Occipital lobe (tissue), 2 donors: ENCODE data around the gene TBL1X. TPM values are rescaled to one million over a fixed set of nuclear protein-coding genes. Genes with fewer than 3 reads are reported as not detected.
A peak's percentile ranks its signal among the peaks of the same experiment; 100 is the strongest.
"Not testable (repeated sequence)": the region's sequence is repeated elsewhere in the genome, so short reads cannot be mapped to it uniquely, and the experiment has no call there.

Experiments used
- DNase-seq: peaks from one replicate; lab custom pipeline; 2025; lab: John Stamatoyannopoulos, UW
- total RNA-seq: library from RNA; depleted of rRNA; stranded (reverse); fragments of >200 nt; gene quantifications from one replicate; pipeline ENCODE4 v1.2.3, GENCODE V29; 2014

Gene TBL1X
- total RNA-seq, 1 donor from 2014 or later: 2.8 TPM

GRCh38 chrX:9458516-9459078 is 6.3 kb upstream of the TBL1X start:
- DNase-seq: no peak

- no peak for DNase-seq
Measured at GRCh38 chrX:9459186-9459748, 5.6 kb upstream of the TBL1X start.

GRCh38 chrX:9461087-9461486 is 3.8 kb upstream of the TBL1X start:
- no peak for DNase-seq

- no peak for DNase-seq
Measured at GRCh38 chrX:9462456-9462855, 2.4 kb upstream of the TBL1X start.

- DNase-seq: peak; percentile 1
Measured at GRCh38 chrX:9465380-9466123, 694 bp downstream of the TBL1X start.

GRCh38 chrX:9466124-9466495 is 1.3 kb downstream of the TBL1X start:
- DNase-seq: no peak

GRCh38 chrX:9466736-9467135 is 1.9 kb downstream of the TBL1X start:
- no peak for DNase-seq

GRCh38 chrX:9467146-9467545 is 2.3 kb downstream of the TBL1X start:
- no peak for DNase-seq

- DNase-seq: no peak
Measured at GRCh38 chrX:9467751-9468150, 2.9 kb downstream of the TBL1X start.

GRCh38 chrX:9471571-9471985 is 6.7 kb downstream of the TBL1X start:
- no peak for DNase-seq

GRCh38 chrX:9473708-9474107 is 8.8 kb downstream of the TBL1X start:
- no peak for DNase-seq

- not testable (repeated sequence) for DNase-seq
Measured at GRCh38 chrX:9475417-9475816, 10.6 kb downstream of the TBL1X start.

- no peak for DNase-seq
Measured at GRCh38 chrX:9475984-9476383, 11.1 kb downstream of the TBL1X start.

- DNase-seq: no peak
Measured at GRCh38 chrX:9476810-9477575, 12.1 kb downstream of the TBL1X start.

GRCh38 chrX:9482408-9482807 is 17.6 kb downstream of the TBL1X start:
- no peak for DNase-seq

- DNase-seq: no peak
Measured at GRCh38 chrX:9482837-9483236, 18.0 kb downstream of the TBL1X start.

GRCh38 chrX:9483376-9483775 is 18.5 kb downstream of the TBL1X start:
- no peak for DNase-seq

GRCh38 chrX:9486786-9487387 is 22.0 kb downstream of the TBL1X start:
- no peak for DNase-seq

- DNase-seq: no peak
Measured at GRCh38 chrX:9488586-9488985, 23.7 kb downstream of the TBL1X start.

GRCh38 chrX:9489234-9489633 is 24.4 kb downstream of the TBL1X start:
- DNase-seq: no peak

GRCh38 chrX:9492901-9493300 is 28.0 kb downstream of the TBL1X start:
- no peak for DNase-seq

GRCh38 chrX:9493936-9494335 is 29.1 kb downstream of the TBL1X start:
- no peak for DNase-seq
